Measurements from ENCODE around the gene ERAS.

DNA sequence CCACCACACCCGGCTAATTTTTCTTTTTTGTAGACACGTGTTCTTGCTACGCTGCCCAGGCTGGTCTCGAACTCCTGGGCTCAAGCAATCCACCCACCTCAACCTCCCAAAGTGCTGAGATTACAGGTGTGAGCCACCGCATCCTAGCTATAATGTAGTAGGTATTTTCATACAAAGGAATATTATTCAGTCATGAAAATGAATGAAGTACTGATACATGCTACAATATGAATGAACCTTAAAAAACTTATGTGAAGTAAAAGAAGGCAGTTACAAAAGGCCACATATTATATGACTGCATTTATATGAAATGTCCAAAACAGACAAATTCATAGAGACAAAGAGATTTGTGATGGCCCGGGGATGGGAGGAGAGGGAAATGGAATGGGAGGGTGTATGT is 44.6 kb upstream of the ERAS start:
- TF ChIP-seq, protein P1, sequence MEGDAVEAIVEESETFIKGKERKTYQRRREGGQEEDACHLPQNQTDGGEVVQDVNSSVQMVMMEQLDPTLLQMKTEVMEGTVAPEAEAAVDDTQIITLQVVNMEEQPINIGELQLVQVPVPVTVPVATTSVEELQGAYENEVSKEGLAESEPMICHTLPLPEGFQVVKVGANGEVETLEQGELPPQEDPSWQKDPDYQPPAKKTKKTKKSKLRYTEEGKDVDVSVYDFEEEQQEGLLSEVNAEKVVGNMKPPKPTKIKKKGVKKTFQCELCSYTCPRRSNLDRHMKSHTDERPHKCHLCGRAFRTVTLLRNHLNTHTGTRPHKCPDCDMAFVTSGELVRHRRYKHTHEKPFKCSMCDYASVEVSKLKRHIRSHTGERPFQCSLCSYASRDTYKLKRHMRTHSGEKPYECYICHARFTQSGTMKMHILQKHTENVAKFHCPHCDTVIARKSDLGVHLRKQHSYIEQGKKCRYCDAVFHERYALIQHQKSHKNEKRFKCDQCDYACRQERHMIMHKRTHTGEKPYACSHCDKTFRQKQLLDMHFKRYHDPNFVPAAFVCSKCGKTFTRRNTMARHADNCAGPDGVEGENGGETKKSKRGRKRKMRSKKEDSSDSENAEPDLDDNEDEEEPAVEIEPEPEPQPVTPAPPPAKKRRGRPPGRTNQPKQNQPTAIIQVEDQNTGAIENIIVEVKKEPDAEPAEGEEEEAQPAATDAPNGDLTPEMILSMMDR (IDR thresholded peaks at IDR 0.05; ENCODE audit: low read depth, low read length), result no peak
- TF ChIP-seq POLR2A (IDR thresholded peaks at IDR 0.05; ENCODE audit: extremely low read depth, insufficient read length) (no peak), MYC (IDR thresholded peaks at IDR 0.05; ENCODE audit: low read depth, low read length) (no peak)
